Measurements from ENCODE around the gene ABCA10.
"Not testable (repeated sequence)": the region's sequence is repeated elsewhere in the genome, so short reads cannot be mapped to it uniquely, and the experiment has no call there.

Gene ABCA10

DNA sequence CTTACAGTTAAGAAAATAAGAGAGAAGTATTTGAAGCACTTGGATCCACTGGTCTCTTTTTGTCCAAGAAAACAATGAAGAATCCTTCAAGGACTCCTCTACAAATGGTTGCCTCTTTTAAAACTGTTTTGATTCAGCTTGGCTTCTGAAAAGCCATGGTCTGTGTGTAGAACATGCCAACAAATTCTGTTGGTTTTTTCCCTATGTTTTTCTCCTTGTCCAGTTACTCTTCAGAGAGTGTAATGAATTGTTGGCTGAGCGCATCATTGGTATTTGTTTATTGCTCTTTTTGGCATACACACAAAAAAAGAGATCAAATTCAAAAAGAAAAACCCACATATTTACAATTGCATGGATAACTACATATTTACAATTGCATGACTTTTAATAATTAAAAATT lies at the start of gene ABCA10:
TSS of gene ABCA10 (minus strand) at position 249 of the 400 bp plus-strand sequence. CDS start 3,466 bp downstream, outside the sequence.
- Histone ChIP-seq H3K4me1 (ENCODE audit: control insufficient read depth, insufficient read depth, low read length) (no peaks in the 10 kb centered on the region), H3K36me3 (ENCODE audit: control insufficient read depth, insufficient read depth, low read length) (no peaks in the 10 kb centered on the region), H3K4me3 (ENCODE audit: low read length) (no peak within 1 kb of the TSS), H3K27me3 (ENCODE audit: control insufficient read depth, insufficient read depth, low read length) (no peaks in the 10 kb centered on the region), H3K9ac (ENCODE audit: low read length) (no peak within 1 kb of the TSS), H3K27ac (ENCODE audit: low read depth, low read length) (no peak within 1 kb of the TSS)

- H3K36me3 ChIP-seq (ENCODE audit: control insufficient read depth, insufficient read depth, low read length); H3K27me3 ChIP-seq (ENCODE audit: control insufficient read depth, insufficient read depth, low read length); H3K4me1 ChIP-seq (ENCODE audit: control insufficient read depth, insufficient read depth, low read length); H3K9ac ChIP-seq (ENCODE audit: low read length); H3K27ac ChIP-seq (ENCODE audit: low read depth, low read length); H3K4me3 ChIP-seq (ENCODE audit: low read length): not testable (repeated sequence)
Measured at GRCh38 chr17:69276279-69276678, 47.7 kb upstream of the ABCA10 start.

GRCh38 chr17:69275751-69276150 lies 47.1 kb upstream of the ABCA10 start:
- H3K36me3 ChIP-seq (ENCODE audit: control insufficient read depth, insufficient read depth, low read length) = no peaks in the 10 kb centered on the region
- no peak overlapping the region for H3K4me3 ChIP-seq (ENCODE audit: low read length)
- H3K4me1 ChIP-seq (ENCODE audit: control insufficient read depth, insufficient read depth, low read length) = no peaks in the 10 kb centered on the region
- H3K27ac ChIP-seq (ENCODE audit: low read depth, low read length) = no peak overlapping the region
- no peak overlapping the region for H3K9ac ChIP-seq (ENCODE audit: low read length)
- no peaks in the 10 kb centered on the region for H3K27me3 ChIP-seq (ENCODE audit: control insufficient read depth, insufficient read depth, low read length)

DNA sequence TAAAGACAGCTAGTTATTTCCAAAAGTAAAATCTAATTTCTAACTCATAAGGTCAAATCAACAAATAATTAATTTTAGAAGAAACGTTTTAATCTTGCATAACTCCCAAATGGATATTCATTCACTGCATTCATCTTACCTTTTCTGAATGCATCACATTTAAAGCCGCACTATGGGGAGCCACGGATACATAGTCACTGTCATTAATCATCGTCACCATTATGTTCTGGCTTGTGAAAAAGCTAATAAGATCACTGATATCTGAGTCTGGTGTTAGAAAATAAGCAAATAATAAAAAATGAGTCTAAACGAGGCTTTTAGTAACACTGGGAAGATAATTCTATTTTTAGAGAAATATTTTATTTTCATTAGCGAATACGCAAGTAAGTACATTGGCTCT lies 42.4 kb upstream of the ABCA10 start:
- no peak overlapping the region for H3K4me3 ChIP-seq (ENCODE audit: low read length)
- H3K36me3 ChIP-seq (ENCODE audit: control insufficient read depth, insufficient read depth, low read length) = no peaks in the 10 kb centered on the region
- no peaks in the 10 kb centered on the region for H3K4me1 ChIP-seq (ENCODE audit: control insufficient read depth, insufficient read depth, low read length)
- no peaks in the 10 kb centered on the region for H3K27me3 ChIP-seq (ENCODE audit: control insufficient read depth, insufficient read depth, low read length)
- no peak overlapping the region for H3K27ac ChIP-seq (ENCODE audit: low read depth, low read length)
- H3K9ac ChIP-seq (ENCODE audit: low read length) = no peak overlapping the region

DNA sequence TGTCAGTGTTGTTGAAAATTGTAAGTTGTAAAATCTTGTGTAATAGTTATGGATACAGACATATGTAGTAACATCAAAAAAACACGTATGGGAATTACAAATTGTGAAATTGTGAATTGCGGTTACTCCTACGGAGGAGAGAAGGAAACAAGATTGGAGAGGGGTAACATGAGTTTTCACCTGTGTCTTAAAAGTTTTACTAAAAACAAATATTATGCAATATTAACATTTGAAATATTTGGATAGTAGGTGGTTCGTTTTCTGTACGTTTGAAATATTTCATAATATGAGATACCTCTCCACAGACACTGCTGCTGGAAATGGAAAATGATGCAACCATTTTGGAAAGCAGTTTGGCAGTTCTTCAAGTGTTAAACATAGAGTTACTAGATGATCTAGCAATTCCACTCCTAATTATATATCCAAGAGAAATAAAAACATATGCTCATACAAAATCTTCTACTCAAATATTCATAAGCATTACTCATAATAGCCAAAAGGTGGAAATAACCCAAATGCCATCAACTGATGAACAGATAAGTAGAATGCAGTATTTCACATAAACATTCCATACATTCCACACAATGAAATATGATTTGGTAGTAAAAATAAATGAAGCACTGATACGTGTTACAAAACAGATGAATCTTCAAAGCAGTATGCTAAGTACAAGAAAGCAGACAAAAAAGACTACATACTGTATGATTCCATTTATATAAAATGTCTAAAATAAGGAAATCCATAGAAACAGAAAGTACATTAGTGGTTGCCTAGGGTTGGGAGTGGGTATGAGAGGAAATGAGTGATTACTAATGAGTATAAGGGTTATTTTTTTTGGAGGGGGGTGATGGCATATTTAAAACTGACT lies 40.7 kb upstream of the ABCA10 start:
- Histone ChIP-seq H3K4me3 (ENCODE audit: low read length) (no peak overlapping the region), H3K9ac (ENCODE audit: low read length) (no peak overlapping the region), H3K27ac (ENCODE audit: low read depth, low read length) (no peak overlapping the region), H3K27me3 (ENCODE audit: control insufficient read depth, insufficient read depth, low read length) (no peaks in the 10 kb centered on the region), H3K4me1 (ENCODE audit: control insufficient read depth, insufficient read depth, low read length) (no peaks in the 10 kb centered on the region), H3K36me3 (ENCODE audit: control insufficient read depth, insufficient read depth, low read length) (no peaks in the 10 kb centered on the region)

DNA sequence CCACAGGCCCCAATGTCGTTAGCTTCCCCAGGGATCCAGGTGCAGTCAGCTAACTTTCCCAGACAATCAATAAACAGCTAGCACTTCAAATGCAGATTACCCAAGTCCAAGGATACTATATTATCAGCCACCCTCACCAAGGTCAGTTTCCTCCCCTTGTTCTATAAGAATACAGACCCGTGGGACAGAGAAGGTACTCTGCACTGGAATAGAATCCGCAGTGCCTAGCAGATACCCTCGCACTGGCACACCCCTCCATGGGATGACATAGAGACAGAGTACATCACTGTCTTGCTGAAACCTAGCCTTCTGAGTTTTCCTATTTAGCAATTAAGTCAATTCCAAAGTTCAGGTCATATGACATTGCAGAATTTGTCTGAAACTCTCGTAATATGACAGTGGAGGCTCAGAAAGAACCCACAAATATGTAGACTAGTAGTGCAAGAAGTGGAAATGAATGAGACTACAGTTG lies 40.0 kb upstream of the ABCA10 start:
- no peaks in the 10 kb centered on the region for H3K4me1 ChIP-seq (ENCODE audit: control insufficient read depth, insufficient read depth, low read length)
- no peaks in the 10 kb centered on the region for H3K36me3 ChIP-seq (ENCODE audit: control insufficient read depth, insufficient read depth, low read length)
- no peak overlapping the region for H3K27ac ChIP-seq (ENCODE audit: low read depth, low read length)
- no peak overlapping the region for H3K4me3 ChIP-seq (ENCODE audit: low read length)
- no peak overlapping the region for H3K9ac ChIP-seq (ENCODE audit: low read length)
- H3K27me3 ChIP-seq (ENCODE audit: control insufficient read depth, insufficient read depth, low read length) = no peaks in the 10 kb centered on the region

DNA sequence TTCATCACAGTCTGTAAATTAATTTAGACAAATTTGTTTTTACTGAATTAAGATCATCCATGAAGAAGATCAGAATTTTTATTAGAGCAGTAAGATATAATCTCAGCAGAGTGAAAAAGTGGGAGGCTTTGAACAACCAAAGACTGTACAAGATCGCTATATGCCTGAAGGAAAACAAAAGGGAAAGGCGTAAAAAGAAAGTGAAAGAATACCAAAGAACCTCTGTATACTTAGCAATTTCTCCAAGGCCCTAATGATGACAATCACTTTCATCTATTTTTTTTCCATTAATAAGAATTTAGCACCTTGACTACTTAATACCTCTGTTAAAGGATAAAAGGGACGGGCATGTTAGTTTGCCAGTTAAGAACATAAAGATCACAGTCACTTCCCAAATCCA lies 38.6 kb upstream of the ABCA10 start:
- Histone ChIP-seq H3K4me1 (ENCODE audit: control insufficient read depth, insufficient read depth, low read length) (no peaks in the 10 kb centered on the region), H3K4me3 (ENCODE audit: low read length) (no peak overlapping the region), H3K27ac (ENCODE audit: low read depth, low read length) (no peak overlapping the region), H3K27me3 (ENCODE audit: control insufficient read depth, insufficient read depth, low read length) (no peaks in the 10 kb centered on the region), H3K36me3 (ENCODE audit: control insufficient read depth, insufficient read depth, low read length) (no peaks in the 10 kb centered on the region), H3K9ac (ENCODE audit: low read length) (no peak overlapping the region)

DNA sequence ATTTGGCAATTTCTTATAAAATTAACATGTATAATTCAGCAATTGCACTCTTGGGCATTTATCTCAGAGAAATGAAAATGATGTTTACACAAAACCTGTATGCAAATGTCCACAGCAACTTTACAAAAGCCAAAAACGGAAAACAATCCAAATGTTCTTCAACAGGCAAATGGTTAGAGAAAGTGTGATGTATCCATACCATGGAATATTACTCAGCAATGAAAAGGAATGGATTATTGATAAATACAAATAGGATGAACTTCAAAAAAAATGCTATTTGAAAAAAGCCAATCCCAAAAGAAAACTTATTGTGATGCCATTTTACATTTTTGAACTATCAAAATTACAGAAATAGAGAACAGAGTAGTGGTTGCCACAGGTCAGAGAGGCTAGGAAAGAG lies 37.2 kb upstream of the ABCA10 start:
- Histone ChIP-seq H3K9ac (ENCODE audit: low read length) (no peak overlapping the region), H3K27me3 (ENCODE audit: control insufficient read depth, insufficient read depth, low read length) (no peaks in the 10 kb centered on the region), H3K27ac (ENCODE audit: low read depth, low read length) (no peak overlapping the region), H3K36me3 (ENCODE audit: control insufficient read depth, insufficient read depth, low read length) (no peaks in the 10 kb centered on the region), H3K4me3 (ENCODE audit: low read length) (no peak overlapping the region), H3K4me1 (ENCODE audit: control insufficient read depth, insufficient read depth, low read length) (no peaks in the 10 kb centered on the region)

DNA sequence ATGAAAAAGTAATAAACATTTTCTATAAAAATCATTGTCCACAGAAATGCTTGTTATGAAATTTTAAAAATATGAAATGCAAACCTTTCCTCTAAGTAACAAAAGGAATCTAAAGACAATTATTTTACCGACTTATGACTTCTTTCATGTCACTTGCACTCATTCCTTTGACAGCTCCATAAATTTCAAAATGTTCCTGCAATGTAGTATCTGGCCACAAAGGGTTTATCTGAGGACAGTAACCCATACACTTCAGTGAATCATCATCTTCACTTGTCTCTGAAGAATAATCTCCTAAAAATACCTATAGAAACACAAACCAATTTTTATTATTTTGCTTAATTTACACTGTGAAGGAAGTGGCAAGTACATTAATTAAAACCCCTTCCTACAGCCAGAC lies 25.6 kb upstream of the ABCA10 start:
- peaks cover 2% of the 10 kb centered on the region for H3K36me3 ChIP-seq (ENCODE audit: control insufficient read depth, insufficient read depth, low read length)
- no peak overlapping the region for H3K27ac ChIP-seq (ENCODE audit: low read depth, low read length)
- H3K4me3 ChIP-seq (ENCODE audit: low read length) = no peak overlapping the region

DNA sequence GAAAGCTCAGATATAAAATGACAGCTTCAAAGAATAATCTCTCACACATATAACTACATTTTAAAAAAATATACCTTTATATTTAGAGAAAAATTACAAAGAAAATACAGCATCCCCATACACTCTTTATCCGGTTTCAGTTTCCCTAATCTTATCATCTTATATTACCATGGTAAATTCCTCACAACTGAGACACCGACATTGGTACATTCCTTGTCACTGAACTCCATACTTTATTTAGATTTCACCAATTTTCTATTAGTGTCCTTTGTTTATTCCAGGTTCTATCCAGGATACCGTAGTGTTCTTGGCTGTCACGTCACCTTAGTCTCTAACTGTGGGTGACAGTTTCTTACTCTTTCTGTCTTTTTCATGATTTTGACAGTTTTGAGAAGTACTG lies 22.0 kb upstream of the ABCA10 start:
- no peaks in the 10 kb centered on the region for H3K27me3 ChIP-seq (ENCODE audit: control insufficient read depth, insufficient read depth, low read length)
- no peaks in the 10 kb centered on the region for H3K4me1 ChIP-seq (ENCODE audit: control insufficient read depth, insufficient read depth, low read length)
- peaks cover 2% of the 10 kb centered on the region for H3K36me3 ChIP-seq (ENCODE audit: control insufficient read depth, insufficient read depth, low read length)
- H3K9ac ChIP-seq (ENCODE audit: low read length) = no peak overlapping the region
- no peak overlapping the region for H3K27ac ChIP-seq (ENCODE audit: low read depth, low read length)
- H3K4me3 ChIP-seq (ENCODE audit: low read length) = no peak overlapping the region

More for the DNA sequence above, 25.6 kb upstream of the ABCA10 start:
- Histone ChIP-seq H3K4me1 (ENCODE audit: control insufficient read depth, insufficient read depth, low read length) (no peaks in the 10 kb centered on the region), H3K27me3 (ENCODE audit: control insufficient read depth, insufficient read depth, low read length) (no peaks in the 10 kb centered on the region), H3K9ac (ENCODE audit: low read length) (no peak overlapping the region)

- Histone ChIP-seq H3K4me1 (ENCODE audit: control insufficient read depth, insufficient read depth, low read length) (no peaks in the 10 kb centered on the region), H3K27ac (ENCODE audit: low read depth, low read length) (no peak overlapping the region), H3K4me3 (ENCODE audit: low read length) (no peak overlapping the region), H3K36me3 (ENCODE audit: control insufficient read depth, insufficient read depth, low read length) (no peaks in the 10 kb centered on the region), H3K27me3 (ENCODE audit: control insufficient read depth, insufficient read depth, low read length) (no peaks in the 10 kb centered on the region), H3K9ac (ENCODE audit: low read length) (no peak overlapping the region)
Measured at GRCh38 chr17:69246726-69247375, 18.2 kb upstream of the ABCA10 start.

DNA sequence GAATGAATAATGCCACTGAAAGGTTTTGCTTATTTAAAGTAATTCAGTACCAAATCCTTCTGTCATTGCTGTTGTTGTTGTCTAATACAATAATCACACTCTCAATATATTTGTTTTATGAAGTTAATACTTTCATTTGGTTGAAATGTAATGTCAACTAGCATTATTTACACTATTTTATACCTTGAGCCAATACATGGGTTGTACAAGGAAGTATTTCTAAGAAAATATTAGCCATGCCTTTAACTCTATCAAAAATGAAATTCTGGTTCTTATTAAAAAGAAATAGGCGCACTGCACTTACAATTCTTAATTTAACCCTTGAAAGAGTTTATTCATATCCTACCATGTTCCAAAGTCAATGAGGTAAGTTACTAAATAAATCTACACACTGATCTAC lies 17.6 kb upstream of the ABCA10 start:
- H3K27me3 ChIP-seq (ENCODE audit: control insufficient read depth, insufficient read depth, low read length) = no peaks in the 10 kb centered on the region
- no peak overlapping the region for H3K27ac ChIP-seq (ENCODE audit: low read depth, low read length)
- H3K4me3 ChIP-seq (ENCODE audit: low read length) = no peak overlapping the region
- H3K9ac ChIP-seq (ENCODE audit: low read length) = no peak overlapping the region
- no peaks in the 10 kb centered on the region for H3K36me3 ChIP-seq (ENCODE audit: control insufficient read depth, insufficient read depth, low read length)
- H3K4me1 ChIP-seq (ENCODE audit: control insufficient read depth, insufficient read depth, low read length) = no peaks in the 10 kb centered on the region

- no peaks in the 10 kb centered on the region for H3K36me3 ChIP-seq (ENCODE audit: control insufficient read depth, insufficient read depth, low read length)
- no peak overlapping the region for H3K9ac ChIP-seq (ENCODE audit: low read length)
- H3K4me3 ChIP-seq (ENCODE audit: low read length) = no peak overlapping the region
- H3K27me3 ChIP-seq (ENCODE audit: control insufficient read depth, insufficient read depth, low read length) = no peaks in the 10 kb centered on the region
- no peaks in the 10 kb centered on the region for H3K4me1 ChIP-seq (ENCODE audit: control insufficient read depth, insufficient read depth, low read length)
- no peak overlapping the region for H3K27ac ChIP-seq (ENCODE audit: low read depth, low read length)
Measured at GRCh38 chr17:69245617-69246016, 17.0 kb upstream of the ABCA10 start.
